Progenitor cell of endocrine pancreas (in vitro differentiated cells): Measurements from ENCODE around the gene TBL1X. TPM values are rescaled to one million over a fixed set of nuclear protein-coding genes. Genes with fewer than 3 reads are reported as not detected.
A peak's percentile ranks its signal among the peaks of the same experiment; 100 is the strongest.
"Not testable (repeated sequence)": the region's sequence is repeated elsewhere in the genome, so short reads cannot be mapped to it uniquely, and the experiment has no call there.

Experiments used
- DNase-seq: peaks from one replicate; pipeline ENCODE4 v3.0.0; 2021; ENCODE audit warnings: low spot score; ENCODE audit not compliant: unreplicated experiment
- H3K27ac Mint-ChIP-seq: 2 replicates; pipeline ENCODE4 v1.8.0; 2021; ENCODE audit warnings: mild to moderate bottlenecking, moderate library complexity, mixed read lengths
- H3K27me3 Mint-ChIP-seq: 2 replicates; pipeline ENCODE4 v1.8.0; 2021; ENCODE audit warnings: mixed read lengths
- H3K36me3 Mint-ChIP-seq: 2 replicates; pipeline ENCODE4 v1.8.0; 2022; ENCODE audit warnings: mixed read lengths; ENCODE audit not compliant: insufficient read depth
- H3K4me1 Mint-ChIP-seq: 2 replicates; pipeline ENCODE4 v1.8.0; 2021; ENCODE audit warnings: low read depth, mixed read lengths
- H3K4me3 Mint-ChIP-seq: 2 replicates; pipeline ENCODE4 v1.8.0; 2021; ENCODE audit warnings: low read depth, mild to moderate bottlenecking, moderate library complexity, mixed read lengths
- H3K9me3 Mint-ChIP-seq: 2 replicates; pipeline ENCODE4 v1.8.0; 2021; ENCODE audit warnings: low read depth, mixed read lengths
- CTCF ChIP-seq: fragments of 200-600 bp; sonication (generic); IDR thresholded peaks from one replicate; pipeline ENCODE4 v1.5.0; 2021; ENCODE audit warnings: antibody characterized with exemption, mild to moderate bottlenecking; ENCODE audit not compliant: unreplicated experiment
- total RNA-seq: library from RNA; stranded (reverse); gene quantifications from 2 replicates; pipeline ENCODE4 v1.2.1, GENCODE V29; 2021

The TBL1X gene
- total RNA-seq, 1 donor from 2014 or later = 42.7 TPM

GRCh38 chrX:9759337-9759736, 294.5 kb downstream of the TBL1X start:
- Mint-ChIP-seq H3K4me3 (no peak overlapping the region), H3K9me3 (peaks cover 3% of the 10 kb centered on the region), H3K4me1 (no peaks in the 10 kb centered on the region), H3K27me3 (no peaks in the 10 kb centered on the region), H3K27ac (no peak overlapping the region), H3K36me3 (no peaks in the 10 kb centered on the region)
- no peak for TF ChIP-seq CTCF
- no peak for DNase-seq

GRCh38 chrX:9765072-9765736, 300.3 kb downstream of the TBL1X start:
- no peak for TF ChIP-seq CTCF
- no peaks in the 10 kb centered on the region for H3K36me3 Mint-ChIP-seq
- DNase-seq = no peak
- peak overlapping the region; percentile 50 for H3K4me3 Mint-ChIP-seq
- peaks cover 3% of the 10 kb centered on the region for H3K9me3 Mint-ChIP-seq
- no peak overlapping the region for H3K27ac Mint-ChIP-seq
- H3K27me3 Mint-ChIP-seq = peaks cover 10% of the 10 kb centered on the region
- no peaks in the 10 kb centered on the region for H3K4me1 Mint-ChIP-seq

- Mint-ChIP-seq H3K4me1 (no peaks in the 10 kb centered on the region), H3K4me3 (peak within 1 kb of the TSS; percentile 50), H3K9me3 (peaks cover 3% of the 10 kb centered on the region)
These were observed 300.9 kb downstream of the TBL1X start, which contains the start of gene GPR143 for GRCh38 chrX:9765737-9766097. Gene GPR143 (minus strand): TSS chrX:9765847. CDS start chrX:9765817, 30 bp downstream.

GRCh38 chrX:9767375-9767774, 302.5 kb downstream of the TBL1X start:
- no peak for DNase-seq
- no peaks in the 10 kb centered on the region for H3K4me1 Mint-ChIP-seq
- H3K4me3 Mint-ChIP-seq = no peak overlapping the region
- TF ChIP-seq CTCF = no peak
- peaks cover 10% of the 10 kb centered on the region for H3K27me3 Mint-ChIP-seq
- no peaks in the 10 kb centered on the region for H3K36me3 Mint-ChIP-seq
- H3K9me3 Mint-ChIP-seq = peaks cover 3% of the 10 kb centered on the region
- H3K27ac Mint-ChIP-seq = no peak overlapping the region

More at GRCh38 chrX:9765737-9766097, 300.9 kb downstream of the TBL1X start, which contains the start of gene GPR143:
- Mint-ChIP-seq H3K27me3 (peaks cover 10% of the 10 kb centered on the region), H3K36me3 (no peaks in the 10 kb centered on the region), H3K27ac (no peak within 1 kb of the TSS)
- no peak for TF ChIP-seq CTCF
- DNase-seq = no peak

GRCh38 chrX:9768321-9768839, 303.5 kb downstream of the TBL1X start:
- H3K4me3 Mint-ChIP-seq, H3K9me3 Mint-ChIP-seq, H3K27ac Mint-ChIP-seq, H3K36me3 Mint-ChIP-seq, DNase-seq, H3K4me1 Mint-ChIP-seq: not testable (repeated sequence)
- H3K27me3 Mint-ChIP-seq = peaks cover 10% of the 10 kb centered on the region

GRCh38 chrX:9770319-9770718, 305.5 kb downstream of the TBL1X start:
- Mint-ChIP-seq H3K9me3 (peaks cover 3% of the 10 kb centered on the region), H3K4me3 (no peak overlapping the region), H3K4me1 (no peaks in the 10 kb centered on the region), H3K27me3 (peaks cover 6% of the 10 kb centered on the region), H3K36me3 (peaks cover 1% of the 10 kb centered on the region), H3K27ac (no peak overlapping the region)
- DNase-seq = no peak
- no peak for TF ChIP-seq CTCF
